NT2/D1 (cell line): ENCODE data around the gene ADGRL3.

ENCODE experiments used
- SUZ12 ChIP-seq: IDR thresholded peaks from 2 replicates; pipeline ENCODE4 v1.6.1; 2011; ENCODE audit not compliant: insufficient read length, insufficient read depth; ENCODE audit errors: extremely low read depth
- YY1 ChIP-seq: IDR thresholded peaks from 2 replicates; pipeline ENCODE4 v1.6.1; 2011; ENCODE audit not compliant: insufficient read length, insufficient read depth
- ZNF274 ChIP-seq: IDR thresholded peaks from 2 replicates; pipeline ENCODE4 v1.6.1; 2011; ENCODE audit warnings: mild to moderate bottlenecking, low read depth, low read length

DNA sequence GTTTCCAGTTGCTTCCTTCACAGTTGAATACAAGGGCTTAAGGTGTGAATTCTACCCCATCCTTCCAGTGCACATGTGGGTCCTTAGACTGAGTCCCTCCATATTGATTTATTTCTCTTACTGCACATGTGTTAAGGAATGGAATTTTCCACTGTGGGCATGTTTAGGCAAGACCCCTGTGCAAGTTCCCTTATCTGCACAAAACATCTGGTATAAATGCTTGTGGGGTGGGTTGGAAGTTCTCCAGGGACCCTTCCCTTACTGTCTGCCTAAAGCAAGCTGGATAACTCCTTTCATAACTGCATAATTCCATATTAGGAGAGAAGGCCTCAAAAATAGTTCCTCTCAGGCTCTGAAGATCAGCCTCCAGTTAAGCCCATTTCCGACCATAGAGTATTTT is 570.9 kb downstream of the ADGRL3 start:
- no peak for TF ChIP-seq YY1
- TF ChIP-seq SUZ12 = no peak
- no peak for TF ChIP-seq ZNF274
